Nucleus accumbens (tissue), 56 donors: ENCODE data around the gene ZFP3.
"Not testable (repeated sequence)": the region's sequence is repeated elsewhere in the genome, so short reads cannot be mapped to it uniquely, and the experiment has no call there.

ENCODE experiments used
- DNase-seq, 56 donors: peaks; one replicate each; lab custom pipeline; 2025; lab: John Stamatoyannopoulos, UW

ZFP3 gene

DNA sequence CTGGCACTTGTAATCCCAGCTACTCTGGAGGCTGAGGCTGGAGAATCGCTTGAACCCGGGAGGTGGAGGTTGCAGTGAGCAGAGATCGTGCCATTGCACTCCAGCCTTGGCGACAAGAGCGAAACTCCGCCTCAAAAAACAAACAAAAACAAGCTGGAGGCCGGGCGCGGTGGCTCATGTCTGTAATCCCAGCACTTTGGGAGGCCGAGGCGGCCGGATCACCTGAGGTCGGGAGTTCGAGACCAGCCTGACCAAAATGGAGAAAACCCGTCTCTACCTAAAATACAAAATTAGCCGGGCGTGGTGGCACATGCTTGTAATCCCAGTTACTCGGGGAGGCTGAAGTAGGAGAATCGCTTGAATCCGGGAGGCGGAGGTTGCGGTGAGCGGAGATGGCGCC is 992 bp upstream of the ZFP3 start:
- DNase-seq, result not testable (repeated sequence)

GRCh38 chr17:5077781-5078105 is 524 bp upstream of the ZFP3 start:
- peak in 1 of 56 donors; percentile 48 for DNase-seq

DNA sequence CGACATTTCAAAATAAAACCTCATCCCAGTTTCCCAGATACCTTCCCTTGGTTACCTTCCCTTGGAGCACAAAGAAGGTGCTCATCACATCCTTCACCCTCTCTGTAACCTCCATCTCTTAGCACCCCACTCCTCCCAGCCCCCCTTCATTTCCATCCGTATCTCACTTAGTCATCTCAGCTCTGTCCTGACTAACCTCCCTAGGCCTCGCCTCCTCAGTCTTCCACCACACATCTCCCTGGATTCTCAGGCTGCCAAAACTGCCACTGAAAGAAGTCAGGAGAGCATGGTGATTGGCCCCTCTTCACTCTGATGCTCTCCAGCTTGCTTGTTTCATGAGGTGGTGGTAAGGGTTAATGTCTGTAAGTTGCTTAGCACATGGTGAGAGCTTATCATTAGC is 2.3 kb downstream of the ZFP3 start:
- peak in 4 of 56 donors; percentile 4 to 33 (median 7) for DNase-seq

GRCh38 chr17:5092218-5093010 is 14.1 kb downstream of the ZFP3 start:
- DNase-seq, result no peak

DNA sequence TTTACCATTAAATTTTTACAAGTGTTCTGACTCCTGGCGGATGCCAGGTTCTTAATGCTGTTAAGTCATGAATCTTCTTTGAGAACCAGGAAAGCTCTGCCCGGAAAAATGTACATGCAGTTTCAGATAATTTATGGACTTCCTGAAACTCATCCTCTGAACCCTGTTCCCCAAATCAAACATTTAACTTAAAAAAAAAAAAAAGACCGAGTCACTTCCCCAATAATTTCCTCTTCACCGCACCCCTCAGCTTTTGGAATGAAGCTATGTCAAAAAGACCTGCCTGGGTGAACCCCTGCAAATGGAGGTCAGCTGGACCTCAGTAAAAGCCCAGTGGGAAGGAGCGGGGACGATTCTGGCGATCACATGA is 18.4 kb downstream of the ZFP3 start:
- DNase-seq, result no peak

DNA sequence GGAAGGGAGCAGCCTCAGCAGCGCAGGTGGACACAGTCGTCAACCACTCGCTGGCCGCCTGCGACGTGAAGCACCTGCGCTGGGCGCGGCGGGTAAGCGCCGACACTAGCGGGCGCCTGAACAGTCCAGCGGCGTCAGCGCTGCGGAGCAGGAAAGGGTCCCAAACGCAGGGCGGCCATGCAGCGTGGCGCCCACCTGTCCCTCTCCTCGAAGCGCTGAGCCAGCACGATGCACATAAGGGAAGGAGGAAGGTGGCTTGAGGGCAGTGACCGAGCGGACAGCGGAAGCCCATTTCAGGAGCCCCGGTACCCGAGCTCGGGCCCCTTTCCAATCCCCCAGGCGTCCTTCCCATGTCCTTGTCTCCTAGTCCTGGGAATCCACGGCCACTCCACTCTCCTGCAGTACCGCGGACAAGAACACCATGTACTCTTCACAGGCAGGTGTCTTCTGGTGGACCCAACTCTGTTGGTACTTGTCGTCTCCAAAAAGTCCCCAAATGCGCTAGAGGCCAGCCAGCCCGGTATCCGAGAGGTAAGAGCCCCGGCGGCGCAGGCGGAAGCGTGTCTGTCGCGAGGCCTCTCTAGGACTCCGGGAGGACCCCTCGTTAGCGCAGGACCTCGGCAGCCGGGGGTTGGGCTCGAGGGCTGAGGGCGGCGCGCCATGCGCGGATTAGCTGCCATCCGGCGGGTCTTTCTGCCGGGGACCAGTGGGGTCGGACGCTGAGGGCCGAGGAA is 19.0 kb downstream of the ZFP3 start:
- peak in 21 of 56 donors; percentile 1 to 54 (median 19) for DNase-seq

GRCh38 chr17:5099271-5099670 is 21.0 kb downstream of the ZFP3 start:
- no peak for DNase-seq

DNA sequence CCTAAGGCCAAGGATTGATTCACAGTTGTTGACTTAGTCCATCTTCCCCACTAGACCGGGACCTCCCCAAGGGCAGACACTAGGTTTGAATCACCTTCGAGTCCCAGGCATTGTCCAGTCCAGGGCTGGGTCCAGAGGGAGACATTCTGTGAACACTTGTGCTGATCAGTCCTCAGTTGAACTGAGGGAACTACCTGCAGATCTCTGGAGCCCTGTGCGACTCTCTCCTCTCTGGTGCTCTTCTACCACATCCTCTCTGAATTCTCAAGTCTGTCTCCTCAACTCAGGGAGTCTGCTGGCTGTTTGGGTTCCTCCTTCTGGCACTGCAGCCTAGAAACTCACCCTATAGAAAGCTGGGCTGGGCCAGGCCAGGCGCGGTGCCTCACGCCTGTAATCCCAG is 22.6 kb downstream of the ZFP3 start:
- DNase-seq, result no peak

DNA sequence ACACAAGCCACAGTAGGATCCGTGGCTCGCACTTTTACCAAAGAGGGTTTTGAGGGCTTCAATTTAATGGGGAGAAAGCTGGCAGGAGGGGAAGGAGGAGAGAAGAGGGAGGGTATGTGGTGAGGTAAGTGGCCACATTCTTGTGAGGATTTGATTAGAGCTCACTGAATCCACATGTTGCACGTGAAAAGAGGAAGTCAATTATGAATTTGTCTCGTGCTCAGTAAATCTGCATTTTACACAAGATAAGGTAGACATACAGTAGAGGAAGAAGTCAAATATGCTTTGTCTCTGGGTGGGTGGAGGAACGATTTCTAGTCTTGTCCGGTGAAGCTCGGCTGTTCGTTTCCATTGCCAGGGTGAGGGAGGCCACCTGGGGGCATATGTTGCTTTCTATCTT is 32.5 kb downstream of the ZFP3 start:
- DNase-seq, result no peak

GRCh38 chr17:5111402-5112204 is 33.3 kb downstream of the ZFP3 start, which contains the start of gene ZNF232:
ZNF232 (minus strand) TSS chr17:5111878; CDS start chr17:5111822, 56 bp downstream.
- DNase-seq, result peak; percentile 24 to 95 (median 87)

- DNase-seq, result peak in 4 of 56 donors; percentile 11 to 57 (median 34)
Observed at GRCh38 chr17:5115673-5116651, 37.7 kb downstream of the ZFP3 start, which contains the start of gene USP6. USP6 (plus strand) TSS chr17:5116032; CDS start chr17:5130368, 14,336 bp downstream.

GRCh38 chr17:5118219-5118618 is 40.0 kb downstream of the ZFP3 start:
- DNase-seq, result no peak

DNA sequence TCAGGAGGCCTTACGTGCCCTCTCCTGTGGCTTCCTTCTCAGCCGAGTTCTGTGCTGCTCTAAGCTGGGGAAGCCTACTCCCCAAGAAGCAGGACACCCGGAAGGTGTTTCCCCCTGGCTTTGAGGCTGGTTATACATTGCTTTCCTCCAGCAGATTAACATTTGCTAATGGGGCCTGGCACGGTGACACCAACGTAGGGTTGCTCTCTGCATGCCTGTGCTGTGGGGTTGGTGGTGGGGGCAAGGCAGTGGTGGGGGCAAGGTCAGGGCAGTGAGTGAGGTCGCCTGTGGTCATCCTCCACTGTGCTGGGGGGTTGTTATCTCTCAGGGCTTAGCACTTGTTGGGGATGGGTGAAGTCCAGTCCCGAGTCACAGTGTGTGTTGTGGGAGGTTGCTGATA is 41.8 kb downstream of the ZFP3 start:
- DNase-seq, result no peak

DNA sequence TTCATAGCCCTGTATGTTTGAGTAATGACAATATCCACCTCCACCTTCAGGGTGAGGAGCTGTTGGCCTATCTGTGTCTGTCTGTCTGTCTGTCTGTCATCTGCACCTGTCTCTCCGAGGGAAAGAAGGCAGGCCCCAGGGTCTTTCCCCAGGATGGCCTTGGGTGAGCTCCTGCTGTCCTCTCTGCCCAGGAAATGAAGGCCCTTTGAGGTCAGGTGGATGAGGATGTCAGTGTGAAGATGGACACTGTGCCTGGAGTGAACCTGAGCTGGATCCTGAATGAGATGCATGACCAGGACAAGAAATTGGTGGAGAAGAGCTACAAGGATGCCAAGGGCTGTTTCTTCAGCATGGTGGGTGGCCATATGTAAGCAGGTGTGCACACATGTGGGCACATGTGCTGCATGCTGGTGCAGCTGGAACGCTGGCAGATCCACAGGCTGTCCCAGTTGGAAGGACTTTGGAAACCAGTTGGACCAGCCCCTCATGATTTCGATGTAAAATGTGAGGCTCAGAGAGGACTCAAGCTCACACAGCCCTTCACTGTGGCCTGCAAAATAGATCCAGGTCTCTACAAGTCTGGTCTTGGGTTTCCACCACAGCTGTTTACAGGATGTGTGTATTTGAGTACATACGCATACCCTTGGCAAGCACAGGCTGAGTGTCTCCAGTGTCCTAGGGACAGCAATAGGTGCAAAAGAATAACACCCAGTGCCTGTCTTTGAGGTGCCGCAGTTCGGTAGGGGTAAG is 42.3 kb downstream of the ZFP3 start:
- DNase-seq, result not testable (repeated sequence)

DNA sequence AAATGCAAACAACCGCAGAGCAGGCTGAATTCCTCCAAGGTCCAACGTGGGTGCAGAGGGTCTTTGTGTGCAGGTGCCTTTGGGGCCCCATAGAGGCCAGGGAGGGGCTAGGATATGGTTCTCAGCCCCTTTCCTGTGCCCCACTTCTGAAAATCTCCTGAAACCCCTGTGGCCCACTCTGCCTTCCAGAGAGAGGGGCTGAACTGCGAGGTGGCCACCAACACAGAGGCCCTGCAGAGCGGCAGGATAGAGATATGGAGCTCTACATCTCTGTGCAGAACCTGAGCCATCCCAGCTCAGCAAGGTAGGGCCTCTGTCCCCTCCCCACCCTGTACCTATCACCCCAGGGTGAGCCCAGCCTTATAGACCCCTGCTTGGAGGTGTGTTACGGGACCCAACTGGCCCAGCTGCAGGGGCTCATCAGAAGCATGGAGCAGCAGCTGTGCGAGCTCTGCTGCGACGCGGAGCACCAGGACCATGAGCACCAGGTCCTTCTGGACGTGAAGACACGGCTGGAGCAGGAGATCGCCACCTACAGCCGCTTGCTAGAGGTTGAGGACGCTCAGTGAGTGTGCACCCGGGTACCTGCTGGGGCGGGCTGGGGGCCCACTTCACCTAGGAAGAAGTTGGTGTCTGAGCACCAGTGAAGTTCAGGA is 43.0 kb downstream of the ZFP3 start:
- no peak for DNase-seq

GRCh38 chr17:5122056-5122455 is 43.8 kb downstream of the ZFP3 start:
- peak in 1 of 56 donors; percentile 1 for DNase-seq

DNA sequence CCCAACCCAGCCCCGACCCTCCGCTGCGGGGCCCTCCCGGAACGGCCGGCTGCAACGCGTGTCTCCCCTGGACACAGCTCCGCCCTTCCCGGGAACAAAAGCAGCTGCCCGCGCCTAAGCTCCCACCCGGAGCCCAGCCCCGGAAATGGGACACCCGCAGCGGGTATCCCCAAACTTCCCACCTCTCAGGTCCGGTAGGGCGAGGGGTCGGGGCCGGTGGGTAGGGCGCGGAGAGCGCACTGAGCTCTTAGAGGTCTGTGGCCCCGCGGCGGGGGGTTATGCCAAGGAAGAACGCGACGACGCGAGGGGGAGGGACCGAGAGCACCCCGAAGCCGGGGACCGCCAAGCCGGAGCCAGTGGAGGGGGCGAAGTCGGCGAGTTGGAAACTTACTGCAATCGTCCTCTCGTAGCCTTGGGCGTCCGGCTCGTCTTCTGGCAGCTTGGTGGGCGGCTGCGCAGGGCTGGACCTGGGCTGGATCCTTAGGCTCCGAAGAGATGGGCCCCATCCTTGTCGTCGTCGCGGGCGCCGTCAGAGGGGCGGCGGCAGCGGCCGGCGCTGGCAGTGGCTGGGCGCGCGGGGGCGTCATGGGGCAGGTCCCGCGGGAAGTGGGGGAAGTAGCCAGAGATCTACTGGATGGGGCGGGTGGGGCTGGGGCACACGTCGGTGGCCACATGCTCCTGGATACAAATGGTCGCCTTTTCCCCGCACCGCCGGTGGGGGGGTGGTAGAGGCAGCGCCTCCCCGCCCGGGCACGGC is 44.5 kb downstream of the ZFP3 start:
- DNase-seq, result peak in 25 of 56 donors; percentile 6 to 67 (median 23)
